Measurements from ENCODE around the gene DNAH5.
"Not testable (repeated sequence)": the region's sequence is repeated elsewhere in the genome, so short reads cannot be mapped to it uniquely, and the experiment has no call there.

The DNAH5 gene

GRCh38 chr5:13809921-13810320, 134.6 kb downstream of the DNAH5 start:
- TF ChIP-seq CTCF (IDR thresholded peaks at IDR 0.05; ENCODE audit: low read length) (no peak), EZH2 (IDR thresholded peaks at IDR 0.05; ENCODE audit: borderline replicate concordance, low read length) (no peak)
- Histone ChIP-seq H3K36me3 (ENCODE audit: insufficient read depth, low read length) (no peaks in the 10 kb centered on the region), H3K79me2 (ENCODE audit: insufficient read depth, low read length) (no peaks in the 10 kb centered on the region), H3K27me3 (ENCODE audit: insufficient read depth, low read length) (no peaks in the 10 kb centered on the region; the same call in 1 of the 2 replicates), H4K20me1 (ENCODE audit: insufficient read depth, low read length) (no peaks in the 10 kb centered on the region), H3K9me2 (ENCODE audit: low read depth, low read length) (no peaks in the 10 kb centered on the region), H2AFZ (ENCODE audit: low read length) (no peak overlapping the region), H3F3A (ENCODE audit: insufficient read depth, low read length) (no peaks in the 10 kb centered on the region), H3K9me3 (ENCODE audit: low read length) (no peaks in the 10 kb centered on the region), H3K4me2 (ENCODE audit: low read length) (no peak overlapping the region), H3K27ac (ENCODE audit: low read depth, low read length, poor library complexity, severe bottlenecking) (no peak overlapping the region), H3K4me3 (ENCODE audit: low read depth, low read length, poor library complexity, severe bottlenecking) (no peak overlapping the region), H3K9ac (ENCODE audit: low read length) (no peak overlapping the region), H3K4me1 (ENCODE audit: insufficient read depth, low read length, severe bottlenecking) (no peaks in the 10 kb centered on the region)

- Histone ChIP-seq H3K9me3 (ENCODE audit: low read length) (no peaks in the 10 kb centered on the region), H3K4me2 (ENCODE audit: low read length) (no peak overlapping the region), H3K4me3 (ENCODE audit: low read depth, low read length, poor library complexity, severe bottlenecking) (no peak overlapping the region), H3K27me3 (ENCODE audit: insufficient read depth, low read length) (no peaks in the 10 kb centered on the region; the same call in 1 of the 2 replicates), H3K9me2 (ENCODE audit: low read depth, low read length) (no peaks in the 10 kb centered on the region), H3K36me3 (ENCODE audit: insufficient read depth, low read length) (no peaks in the 10 kb centered on the region), H4K20me1 (ENCODE audit: insufficient read depth, low read length) (no peaks in the 10 kb centered on the region), H3K4me1 (ENCODE audit: insufficient read depth, low read length, severe bottlenecking) (no peaks in the 10 kb centered on the region), H3F3A (ENCODE audit: insufficient read depth, low read length) (no peaks in the 10 kb centered on the region), H3K9ac (ENCODE audit: low read length) (no peak overlapping the region), H3K27ac (ENCODE audit: low read depth, low read length, poor library complexity, severe bottlenecking) (no peak overlapping the region), H3K79me2 (ENCODE audit: insufficient read depth, low read length) (no peaks in the 10 kb centered on the region), H2AFZ (ENCODE audit: low read length) (no peak overlapping the region)
- no peak for TF ChIP-seq CTCF (IDR thresholded peaks at IDR 0.05; ENCODE audit: low read length)
- TF ChIP-seq EZH2 (IDR thresholded peaks at IDR 0.05; ENCODE audit: borderline replicate concordance, low read length): no peak
Observed at GRCh38 chr5:13804336-13804735, 140.2 kb downstream of the DNAH5 start.

- H2AFZ ChIP-seq (ENCODE audit: low read length); H3K79me2 ChIP-seq (ENCODE audit: insufficient read depth, low read length); H3K9me3 ChIP-seq (ENCODE audit: low read length); H3K4me2 ChIP-seq (ENCODE audit: low read length); H3K27me3 ChIP-seq (ENCODE audit: insufficient read depth, low read length); H3K4me3 ChIP-seq (ENCODE audit: low read depth, low read length, poor library complexity, severe bottlenecking); H3K9ac ChIP-seq (ENCODE audit: low read length); H3K27ac ChIP-seq (ENCODE audit: low read depth, low read length, poor library complexity, severe bottlenecking); H3F3A ChIP-seq (ENCODE audit: insufficient read depth, low read length); H3K36me3 ChIP-seq (ENCODE audit: insufficient read depth, low read length); H4K20me1 ChIP-seq (ENCODE audit: insufficient read depth, low read length); H3K4me1 ChIP-seq (ENCODE audit: insufficient read depth, low read length, severe bottlenecking); H3K9me2 ChIP-seq (ENCODE audit: low read depth, low read length): not testable (repeated sequence)
Observed at GRCh38 chr5:13798569-13798968, 145.9 kb downstream of the DNAH5 start.

GRCh38 chr5:13785781-13786415, 158.6 kb downstream of the DNAH5 start:
- H2AFZ ChIP-seq (ENCODE audit: low read length): no peak overlapping the region
- H3K27ac ChIP-seq (ENCODE audit: low read depth, low read length, poor library complexity, severe bottlenecking): no peak overlapping the region
- no peaks in the 10 kb centered on the region for H3F3A ChIP-seq (ENCODE audit: insufficient read depth, low read length)
- H3K79me2 ChIP-seq (ENCODE audit: insufficient read depth, low read length): no peaks in the 10 kb centered on the region
- H3K9me3 ChIP-seq (ENCODE audit: low read length): no peaks in the 10 kb centered on the region
- no peak for TF ChIP-seq CTCF (IDR thresholded peaks at IDR 0.05; ENCODE audit: low read length)
- no peak overlapping the region for H3K4me2 ChIP-seq (ENCODE audit: low read length)
- no peaks in the 10 kb centered on the region for H3K9me2 ChIP-seq (ENCODE audit: low read depth, low read length)
- H3K36me3 ChIP-seq (ENCODE audit: insufficient read depth, low read length): no peaks in the 10 kb centered on the region
- no peaks in the 10 kb centered on the region for H4K20me1 ChIP-seq (ENCODE audit: insufficient read depth, low read length)
- H3K4me3 ChIP-seq (ENCODE audit: low read depth, low read length, poor library complexity, severe bottlenecking): no peak overlapping the region
- no peaks in the 10 kb centered on the region for H3K4me1 ChIP-seq (ENCODE audit: insufficient read depth, low read length, severe bottlenecking)
- H3K27me3 ChIP-seq (ENCODE audit: insufficient read depth, low read length): no peaks in the 10 kb centered on the region
- no peak overlapping the region for H3K9ac ChIP-seq (ENCODE audit: low read length)
